NCI-H69 (cell line): ENCODE measurements around the gene TSR2.

ENCODE experiments used
- DNase-seq: peaks from one replicate; lab custom pipeline; 2025; lab: John Stamatoyannopoulos, UW

Gene TSR2, protein sequence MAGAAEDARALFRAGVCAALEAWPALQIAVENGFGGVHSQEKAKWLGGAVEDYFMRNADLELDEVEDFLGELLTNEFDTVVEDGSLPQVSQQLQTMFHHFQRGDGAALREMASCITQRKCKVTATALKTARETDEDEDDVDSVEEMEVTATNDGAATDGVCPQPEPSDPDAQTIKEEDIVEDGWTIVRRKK

DNA sequence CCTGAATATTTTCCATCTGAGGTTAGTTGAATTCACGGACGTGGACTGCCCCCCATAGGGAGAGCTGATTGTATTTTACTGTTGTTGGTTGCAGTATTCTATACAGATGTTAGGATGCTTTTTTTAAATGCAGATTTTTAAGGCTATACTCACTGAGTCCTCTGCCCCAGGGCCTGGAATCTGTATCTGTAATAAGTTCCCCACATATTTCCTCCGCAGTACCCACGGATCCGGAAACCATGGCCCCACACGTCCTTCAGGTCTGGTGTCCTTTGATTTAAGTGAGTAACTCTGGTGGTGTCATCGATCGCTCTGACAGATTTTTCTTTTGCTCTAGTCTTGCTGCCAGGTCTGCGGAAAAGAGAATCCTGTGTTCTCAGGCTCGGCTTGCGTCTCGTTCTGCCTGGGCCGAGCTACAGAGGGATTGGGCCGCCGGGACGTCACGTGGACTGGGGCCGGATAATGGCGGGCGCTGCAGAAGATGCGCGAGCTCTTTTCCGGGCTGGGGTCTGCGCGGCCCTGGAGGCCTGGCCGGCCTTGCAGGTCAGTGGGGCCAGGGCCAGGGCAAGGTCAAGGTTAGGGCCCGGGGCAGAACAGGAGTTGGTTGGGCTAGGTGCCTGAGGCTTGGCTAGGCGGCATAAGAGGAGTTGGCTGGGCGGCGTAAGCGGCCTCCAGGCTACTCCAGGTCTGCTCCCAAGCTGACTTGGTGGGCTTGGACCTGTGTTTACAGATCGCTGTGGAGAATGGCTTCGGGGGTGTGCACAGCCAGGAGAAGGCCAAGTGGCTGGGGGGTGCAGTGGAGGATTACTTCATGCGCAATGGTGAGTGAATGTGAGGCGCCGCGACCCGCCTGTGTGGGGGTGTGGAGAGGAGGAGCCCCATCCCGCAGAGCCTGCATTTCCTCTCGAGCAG lies at the start of gene TSR2:
TSS of gene TSR2 (plus strand) at position 445 of the 912 bp plus-strand sequence. CDS start at position 463, 18 bp downstream.
- peak; percentile 91 for DNase-seq

DNA sequence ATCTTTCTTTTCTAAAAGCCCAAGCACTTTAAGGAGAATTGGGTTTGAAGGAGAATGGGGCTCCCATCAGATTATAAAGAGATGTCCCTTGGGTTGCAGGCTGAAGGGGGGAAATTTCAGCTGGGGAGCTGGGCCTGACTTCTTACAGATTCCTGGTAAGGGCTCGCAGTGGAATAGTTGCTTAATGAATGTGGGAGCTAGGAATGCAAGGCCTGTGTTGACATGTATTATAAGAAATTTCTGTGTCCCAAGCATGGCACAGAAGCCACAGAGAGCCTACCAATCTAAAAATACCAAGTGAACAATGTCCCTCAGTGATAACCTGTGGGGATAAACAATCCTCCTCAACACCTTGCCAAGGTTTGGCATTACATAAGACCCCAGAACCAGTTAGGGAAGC lies 43.1 kb upstream of the TSR2 start:
- DNase-seq = no peak

DNA sequence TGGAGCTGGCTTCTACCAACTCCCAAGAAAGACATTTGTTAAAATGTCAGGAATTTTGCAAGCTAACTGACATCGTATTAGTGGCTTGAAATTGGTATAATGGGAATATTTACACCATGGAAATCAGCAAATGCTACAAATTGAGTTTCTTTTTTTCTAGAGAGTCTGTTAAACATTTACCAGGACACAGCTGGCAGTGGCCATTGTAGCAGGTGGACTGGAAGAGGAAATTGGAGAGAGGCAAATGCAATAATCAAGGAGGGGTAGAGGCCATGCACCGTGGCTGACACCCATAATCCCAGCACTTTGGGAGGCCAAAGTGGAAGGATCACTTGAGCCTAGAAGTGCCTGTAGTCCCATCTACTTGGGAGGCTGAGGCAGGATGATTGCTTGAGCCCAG lies 32.9 kb upstream of the TSR2 start:
- DNase-seq = no peak

DNA sequence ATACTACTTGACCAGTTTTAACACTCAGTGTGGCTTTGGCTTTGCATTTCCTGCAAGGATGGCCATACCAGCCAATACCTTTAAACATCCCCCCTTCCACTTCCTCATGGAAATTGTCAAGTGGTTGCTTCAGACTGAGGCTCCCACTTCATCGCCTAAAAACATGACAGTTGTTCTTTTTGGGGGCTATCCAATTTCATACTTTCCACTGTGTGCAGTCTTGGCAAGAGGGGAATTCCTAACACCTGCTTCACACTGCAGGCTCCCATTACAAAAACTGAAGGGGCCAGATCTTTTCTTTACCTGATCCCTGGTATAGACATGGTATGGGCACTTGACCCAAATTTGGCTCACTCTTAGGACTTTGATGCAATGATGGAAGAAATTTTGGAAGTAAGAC lies 28.5 kb upstream of the TSR2 start:
- DNase-seq = no peak

DNA sequence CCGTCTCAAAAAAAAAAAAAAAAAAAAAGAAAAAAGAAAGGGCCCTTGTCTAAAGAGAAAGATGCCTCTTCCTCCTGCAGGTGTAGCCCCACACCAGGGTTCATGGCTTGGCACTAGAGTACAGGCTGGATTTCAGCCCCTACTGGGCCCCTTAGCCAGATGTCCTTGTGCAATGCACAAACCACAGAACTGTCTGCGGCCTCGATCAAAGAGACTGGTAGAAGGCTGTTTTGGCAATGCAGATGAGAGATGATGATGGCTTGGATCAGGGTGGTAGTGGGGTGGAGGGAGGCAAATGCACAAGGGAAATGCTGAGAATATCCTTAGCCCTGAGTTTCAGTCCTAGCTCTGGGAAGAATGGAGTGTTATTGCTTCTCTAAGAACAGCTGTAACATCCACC lies 26.5 kb upstream of the TSR2 start:
- no peak for DNase-seq

DNA sequence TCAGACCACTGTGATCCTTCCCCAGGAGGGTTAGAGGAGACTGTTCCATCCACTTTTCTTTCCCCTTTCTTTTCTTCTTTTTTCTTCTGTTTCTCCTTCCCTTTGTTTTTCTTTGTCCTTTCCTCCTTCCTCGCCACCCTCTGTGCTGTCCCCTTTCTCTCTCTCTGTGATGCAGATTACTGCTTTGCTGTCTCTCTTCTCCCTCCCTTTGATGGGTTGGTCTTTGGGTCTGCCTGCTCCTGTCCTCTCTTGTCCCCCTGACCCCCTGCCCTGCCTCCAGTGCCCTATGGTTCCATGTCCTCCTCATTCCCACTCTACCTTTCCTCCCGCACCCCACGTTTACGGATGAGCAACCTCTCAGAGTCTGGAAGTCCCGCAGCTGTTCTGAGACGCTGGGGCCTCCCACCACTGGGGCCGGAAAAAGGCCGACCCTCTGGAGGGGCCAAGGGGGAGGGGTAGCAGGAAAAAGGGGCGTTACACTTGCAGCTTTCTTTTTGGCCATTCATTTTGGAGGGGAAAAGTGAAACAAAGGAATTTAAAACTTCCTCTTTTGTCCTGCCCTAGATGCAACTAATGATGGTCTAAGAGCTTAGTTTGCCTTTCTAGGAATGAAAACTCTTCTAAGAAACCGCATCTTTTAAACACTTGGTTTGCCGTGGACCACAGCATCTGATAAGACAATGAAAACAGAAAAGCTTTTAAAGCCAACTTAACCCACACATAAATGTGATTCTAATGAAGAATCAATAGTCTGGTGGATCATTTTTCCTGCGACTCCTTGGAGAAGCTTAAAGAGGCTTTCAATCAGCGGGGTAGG lies 24.5 kb upstream of the TSR2 start:
- DNase-seq = no peak

DNA sequence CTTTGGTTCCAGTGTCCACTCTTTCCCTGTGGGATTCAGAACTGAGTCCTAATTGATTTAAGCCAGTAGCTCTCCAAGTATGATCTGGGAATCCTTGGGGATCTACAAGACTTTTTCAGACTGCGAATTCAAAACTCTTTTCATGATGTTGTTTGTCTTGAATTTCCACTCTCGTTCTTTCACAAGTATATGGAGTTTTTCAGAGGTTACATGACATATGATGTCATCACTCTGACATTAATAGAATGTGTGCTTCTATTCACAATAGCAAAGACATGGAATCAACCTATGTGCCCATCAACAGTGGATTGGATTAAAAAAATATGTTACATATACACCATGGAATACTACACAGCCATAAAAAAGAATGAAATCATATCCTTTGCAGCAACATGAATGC lies 23.2 kb upstream of the TSR2 start:
- DNase-seq = no peak

DNA sequence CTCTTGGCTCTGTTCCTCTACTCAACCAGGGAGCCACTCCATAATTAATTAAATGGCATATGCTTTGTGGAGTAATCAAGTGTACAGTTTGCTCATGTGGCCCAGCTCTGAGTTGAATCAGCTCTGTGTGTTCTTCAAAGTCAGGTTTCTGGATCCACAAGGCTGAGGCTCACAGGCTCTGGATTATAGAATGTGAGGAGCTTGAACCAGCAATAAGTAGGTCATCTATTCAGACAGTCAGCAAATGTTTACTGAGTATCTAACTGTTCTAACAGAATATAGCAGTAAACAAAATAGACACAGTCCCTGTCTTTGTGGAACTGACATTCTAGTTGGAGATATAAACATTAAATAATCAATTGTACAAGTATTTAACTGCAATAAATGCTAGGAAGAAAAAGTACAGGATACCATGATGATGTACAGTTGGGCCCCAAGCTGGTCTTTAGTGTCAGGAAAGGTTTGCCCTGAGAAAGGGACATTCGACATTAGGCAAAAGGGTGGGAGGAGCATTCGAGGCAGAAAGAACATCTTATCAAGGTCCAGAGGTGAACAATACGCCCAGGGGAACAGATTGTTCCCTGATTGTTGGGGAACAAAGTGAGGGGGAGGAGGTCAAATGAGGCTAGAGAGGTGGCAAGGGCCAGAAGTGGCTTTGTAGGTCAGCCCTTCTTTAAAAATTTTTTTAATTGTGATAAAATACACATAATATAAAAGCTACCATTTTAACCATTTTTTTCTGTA lies 20.5 kb upstream of the TSR2 start:
- DNase-seq = no peak

DNA sequence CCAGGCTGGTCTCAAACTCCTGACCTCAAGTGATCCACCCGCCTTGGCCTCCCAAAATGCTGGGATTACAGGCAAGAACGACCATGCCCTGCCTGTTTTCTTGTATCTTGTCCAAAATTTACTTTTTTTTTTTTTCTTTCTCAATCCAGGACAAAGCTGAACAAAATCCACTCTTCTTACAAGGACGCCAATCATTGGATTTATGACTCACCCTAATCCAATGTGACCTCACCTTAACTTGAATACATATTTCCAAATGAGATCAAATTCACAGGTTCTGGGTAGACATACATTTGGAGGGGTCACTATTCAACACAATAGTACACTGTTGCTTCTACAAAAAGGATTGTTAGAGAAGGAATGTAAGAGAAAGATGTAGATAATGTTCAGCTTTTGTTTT lies 18.0 kb upstream of the TSR2 start:
- no peak for DNase-seq

DNA sequence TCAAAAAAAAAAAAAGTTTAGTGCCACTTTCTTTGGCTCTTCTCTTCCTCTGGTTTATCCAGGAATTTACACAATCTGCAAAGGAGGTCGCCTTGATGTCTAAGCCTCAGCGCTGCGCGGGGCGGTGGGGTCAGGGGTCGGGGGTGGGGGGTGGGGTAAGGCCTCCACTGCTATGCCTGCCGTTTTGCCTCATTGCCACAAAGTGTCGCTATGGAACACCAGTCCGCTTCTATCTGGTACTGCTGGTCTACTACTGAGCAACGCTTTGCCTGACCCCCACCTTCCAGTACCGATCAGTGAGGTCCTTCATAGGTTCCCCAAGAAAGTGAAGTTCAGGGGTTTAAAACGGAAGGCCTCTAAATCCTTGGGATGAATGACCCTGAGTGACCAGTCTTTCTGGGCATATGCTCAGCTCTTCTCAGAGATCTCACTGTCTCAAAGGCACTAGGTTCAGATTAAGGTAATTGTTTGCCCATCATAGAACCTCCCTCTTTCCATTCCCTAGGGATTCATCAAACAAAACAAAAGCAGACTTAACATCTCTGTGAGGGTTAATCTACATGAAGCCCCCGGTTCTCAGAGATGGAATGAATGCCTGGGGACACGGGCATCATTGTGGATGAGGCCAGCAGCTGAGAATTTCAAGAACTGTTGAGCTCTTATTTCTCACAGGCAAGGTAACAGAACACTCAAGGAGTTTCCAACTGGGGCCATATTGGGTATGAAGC lies 16.9 kb upstream of the TSR2 start:
- no peak for DNase-seq

DNA sequence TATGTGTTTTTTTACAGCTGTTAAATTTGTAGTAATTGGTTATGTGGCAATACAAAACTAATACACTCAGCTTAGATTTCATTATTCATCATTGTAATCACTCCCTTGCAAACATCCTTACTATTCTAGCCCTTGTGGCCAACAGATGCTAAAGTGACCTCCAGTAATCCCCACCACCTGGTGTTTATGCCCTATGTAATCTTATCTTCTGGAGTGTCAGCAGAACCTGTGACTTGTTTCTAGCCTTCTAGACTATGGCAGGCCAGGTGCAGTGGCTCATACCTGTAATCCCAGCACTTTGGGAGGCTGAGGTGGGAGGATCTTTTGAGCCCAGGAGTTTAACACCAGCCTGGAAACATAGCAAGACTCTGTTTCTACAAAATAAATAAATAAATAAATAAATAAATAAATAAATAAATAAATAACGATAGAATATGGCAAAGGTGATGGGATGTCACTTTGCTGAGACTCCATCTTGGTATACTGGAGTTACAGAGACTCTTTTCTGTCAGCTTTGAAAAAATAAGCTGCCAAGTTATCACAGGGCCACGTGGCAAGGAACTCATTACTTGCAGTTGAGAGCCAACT lies 12.3 kb upstream of the TSR2 start:
- peak; percentile 62 for DNase-seq

DNA sequence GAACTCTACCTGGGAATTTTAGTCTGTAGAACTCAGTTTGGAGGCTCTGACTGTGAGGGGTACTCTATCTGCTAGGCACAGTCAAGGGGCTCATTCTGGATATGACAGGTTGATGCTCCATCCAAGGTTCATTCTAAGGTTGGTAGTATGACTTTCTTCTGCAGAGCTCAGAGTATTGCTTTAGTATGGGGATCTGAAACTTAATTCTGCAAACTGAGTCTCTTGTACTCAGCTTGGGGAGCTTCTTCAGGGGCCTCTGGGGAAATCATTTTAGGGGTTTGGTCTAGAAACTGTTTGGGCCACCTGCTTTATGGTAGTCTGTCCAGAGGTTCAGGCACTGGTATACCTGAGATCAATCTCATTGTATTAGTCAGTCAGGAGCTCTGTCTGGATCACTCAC lies 9.7 kb upstream of the TSR2 start:
- DNase-seq = no peak

DNA sequence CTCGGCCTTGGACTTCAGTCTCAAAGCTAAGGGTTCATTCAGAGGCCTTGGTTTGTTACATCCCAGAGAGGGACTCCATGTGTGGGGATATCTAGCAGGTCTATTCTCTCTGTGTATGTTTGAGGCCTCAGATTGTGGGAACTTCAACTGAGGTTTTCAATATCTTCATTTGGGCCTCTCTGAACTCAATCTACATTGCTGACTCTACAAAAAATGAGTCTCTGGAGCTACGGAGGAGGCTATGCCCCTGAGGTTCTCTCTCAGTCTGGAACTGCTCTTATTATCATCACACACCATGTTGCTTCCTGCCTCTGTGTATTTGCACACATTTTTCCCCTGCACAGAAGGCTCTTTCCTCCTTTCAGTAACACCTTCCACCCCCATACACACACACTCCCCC lies 5.1 kb upstream of the TSR2 start:
- DNase-seq = no peak

DNA sequence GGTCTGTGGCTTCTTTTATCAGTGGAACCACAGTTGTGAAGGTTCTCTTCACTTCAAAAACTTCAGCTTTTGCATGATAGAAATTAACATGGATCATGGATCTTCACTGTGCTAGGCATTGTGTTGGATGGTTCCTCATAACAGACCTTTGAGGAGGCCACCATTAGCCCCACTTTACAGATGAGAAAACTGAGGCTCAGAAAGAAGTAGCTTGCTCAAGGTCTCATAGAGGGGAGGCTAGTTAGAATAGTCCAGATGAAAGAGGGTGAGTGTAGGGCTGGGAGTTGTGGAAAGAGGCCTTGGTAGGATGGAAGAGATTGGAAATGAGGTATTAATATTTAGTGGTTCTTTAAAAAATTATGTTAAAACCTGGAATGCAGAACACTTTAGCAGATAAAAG lies 2.6 kb downstream of the TSR2 start:
- DNase-seq = no peak

DNA sequence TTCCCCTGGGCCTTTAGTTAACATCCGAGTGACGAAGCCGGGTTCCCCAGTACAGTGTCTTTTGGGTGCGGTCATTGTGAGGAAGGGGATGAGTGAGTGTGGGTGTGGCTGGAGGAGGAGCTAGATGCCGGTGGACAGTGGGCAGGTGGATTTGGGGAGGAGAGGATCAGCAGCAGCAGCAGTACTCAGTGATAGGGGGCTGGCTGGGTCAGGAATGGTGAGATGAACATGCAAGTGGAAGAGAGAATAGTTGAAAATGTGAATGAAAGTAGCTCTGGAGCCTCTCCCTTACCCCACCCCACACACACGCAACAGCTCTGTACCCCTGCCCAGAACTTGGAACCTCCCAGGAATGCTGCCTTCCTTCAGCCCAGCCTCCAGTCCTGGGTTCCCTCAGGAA lies 4.5 kb downstream of the TSR2 start:
- DNase-seq = no peak

DNA sequence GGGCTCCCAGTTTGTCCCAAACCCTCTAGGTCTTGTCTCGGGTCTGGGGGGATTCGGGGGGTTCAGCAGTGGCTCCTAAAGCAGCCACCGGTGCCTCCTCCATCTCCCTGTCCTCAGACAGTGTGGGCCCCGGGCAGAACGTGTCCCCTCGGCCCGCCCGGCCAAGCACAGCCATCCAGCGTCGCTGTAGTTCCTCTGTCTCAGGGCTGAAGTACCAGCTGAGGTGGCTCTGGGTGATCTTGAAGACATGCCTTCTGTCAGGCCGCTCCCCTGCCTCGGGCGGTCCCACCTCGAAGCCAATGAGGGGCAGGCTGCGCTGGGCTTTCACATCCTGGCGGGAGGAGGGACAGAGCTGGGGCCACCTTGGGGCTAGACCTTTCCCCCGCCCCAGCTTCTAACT lies 5.9 kb downstream of the TSR2 start:
- no peak for DNase-seq

DNA sequence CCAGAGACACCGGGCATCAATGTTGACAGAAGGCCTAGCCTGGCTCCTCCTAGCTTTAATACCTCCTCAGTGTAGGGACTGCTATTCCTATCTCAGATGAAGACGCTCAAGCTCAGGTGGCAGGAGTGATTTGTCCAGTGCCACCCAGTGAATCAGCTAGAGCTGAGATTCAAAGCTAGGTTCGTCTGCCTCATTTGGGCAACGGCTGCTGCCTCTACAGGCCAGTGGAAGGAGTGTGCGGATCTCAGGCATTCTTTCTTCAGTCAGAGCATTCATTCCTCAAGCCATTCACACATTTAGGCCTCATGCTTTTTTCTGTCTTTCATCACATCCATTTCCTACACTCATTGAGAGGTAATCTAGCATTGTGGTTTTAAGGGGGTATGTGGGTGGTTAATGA lies 7.3 kb downstream of the TSR2 start:
- no peak for DNase-seq

DNA sequence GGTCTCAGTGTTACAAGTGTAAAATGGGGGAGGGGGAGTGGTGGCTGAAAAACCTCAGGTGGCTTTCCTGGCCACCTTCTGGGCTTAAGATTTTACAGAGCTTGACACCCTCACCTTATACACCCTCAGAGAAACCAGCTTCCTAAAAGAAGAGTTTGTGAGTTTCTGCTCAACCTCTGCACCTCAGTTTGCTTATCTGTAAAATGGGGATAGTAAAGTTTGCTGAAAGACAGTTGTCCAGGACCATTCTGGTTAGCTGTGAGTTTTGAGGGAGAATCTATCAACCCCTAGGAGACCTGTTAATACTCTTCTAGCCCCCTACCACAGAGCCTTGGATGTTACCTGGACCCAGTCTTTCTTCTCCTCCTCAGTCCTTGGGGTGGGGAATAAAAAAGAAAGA lies 9.7 kb downstream of the TSR2 start:
- DNase-seq = no peak

DNA sequence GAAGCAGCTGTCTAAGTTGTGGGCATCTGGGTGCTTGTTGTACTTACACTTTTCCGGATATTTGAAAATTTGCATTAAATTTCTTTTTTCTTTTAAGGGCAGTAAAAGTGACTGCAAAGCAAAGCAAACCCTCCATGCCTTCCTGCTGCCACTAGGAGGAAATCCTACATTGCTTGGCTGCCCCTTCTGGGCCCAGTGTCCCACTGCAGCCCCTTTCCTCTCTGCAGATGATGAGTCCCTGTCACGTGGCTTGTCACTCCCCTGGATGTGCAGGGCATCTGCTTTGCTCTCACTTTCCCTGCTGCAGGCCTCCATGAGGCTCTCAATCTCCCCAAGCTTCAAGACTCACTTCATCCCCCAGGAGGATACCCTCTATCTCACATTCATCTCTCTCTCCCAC lies 12.7 kb downstream of the TSR2 start:
- no peak for DNase-seq

DNA sequence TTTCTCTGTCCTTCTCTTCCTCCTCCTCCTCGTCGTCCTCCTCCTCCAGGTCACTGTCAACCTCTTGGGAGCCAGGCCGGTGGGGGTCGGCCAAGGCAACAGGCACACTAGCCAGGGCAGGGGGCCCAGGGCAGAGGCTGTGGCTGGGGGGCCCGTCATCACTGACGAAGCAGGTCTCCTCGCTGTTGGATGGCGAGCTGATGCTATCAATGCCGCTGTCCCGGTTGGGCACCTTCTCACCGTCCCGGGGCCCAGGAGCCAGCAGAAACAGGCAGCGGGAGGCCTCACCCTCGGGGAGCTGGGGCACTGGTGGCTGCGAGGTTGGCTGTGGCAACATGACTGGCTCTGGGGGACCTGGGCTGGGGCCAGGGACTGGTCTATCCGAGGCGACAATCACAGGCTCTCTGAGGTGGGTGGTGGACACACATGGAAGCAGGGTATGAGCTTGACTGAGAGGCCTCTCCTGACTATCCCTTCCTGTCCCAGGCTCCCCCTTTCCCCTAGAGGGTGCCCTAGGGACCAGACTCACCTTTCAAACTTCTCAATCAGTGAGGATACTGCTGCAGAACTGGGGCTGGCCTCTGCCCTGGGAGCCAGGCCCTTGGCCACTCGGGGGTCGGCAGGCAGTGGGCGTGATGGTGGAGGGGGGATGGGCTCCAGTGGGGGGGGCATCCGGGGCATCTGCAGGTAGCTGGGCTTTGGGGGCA lies 30.0 kb downstream of the TSR2 start:
- DNase-seq = no peak
